Choroid plexus epithelial cell (primary cell): Measurements from ENCODE around the gene C5AR2.

Source experiments
- DNase-seq: peaks from one replicate; pipeline ENCODE4 v3.0.0-alpha.2; 2010; ENCODE audit warnings: low read depth
- H3K4me3 ChIP-seq: 2 replicates; pipeline ENCODE4 v1.5.1; 2011; ENCODE audit warnings: low read depth, mild to moderate bottlenecking, control low read depth, low read length, moderate library complexity
- TF ChIP-seq, protein P1 (sequence below): conservative IDR thresholded peaks from 2 replicates; pipeline ENCODE4 v1.5.1; 2011; ENCODE audit warnings: low read depth, mild to moderate bottlenecking, control low read depth, inconsistent platforms, low read length, moderate library complexity

C5AR2 gene

DNA sequence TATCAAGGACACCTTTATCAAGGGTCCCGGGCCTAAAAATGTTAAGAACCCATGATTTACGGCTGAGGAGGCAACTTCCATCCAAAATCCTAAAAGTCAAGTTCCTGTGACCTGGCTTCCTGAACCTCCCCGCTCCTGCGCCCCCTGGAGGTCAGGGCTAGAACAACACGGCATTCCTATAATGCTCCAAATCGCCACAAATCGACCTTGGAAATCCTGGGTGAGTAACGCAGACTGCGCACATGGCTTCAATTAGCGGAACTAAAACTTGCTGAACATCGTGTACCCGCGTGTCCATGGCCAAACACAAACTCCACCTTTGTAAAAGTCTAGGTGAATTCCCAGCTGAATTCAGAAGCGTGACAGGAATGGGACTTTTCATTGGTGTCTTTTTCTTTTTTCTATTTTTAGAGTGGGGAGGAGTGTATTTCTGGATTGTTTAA lies 26.6 kb upstream of the C5AR2 start:
- no peak overlapping the region for H3K4me3 ChIP-seq

GRCh38 chr19:47306303-47306702 lies 25.7 kb upstream of the C5AR2 start:
- DNase-seq: no peak

More for the DNA sequence above, 26.6 kb upstream of the C5AR2 start:
- TF ChIP-seq, protein P1, sequence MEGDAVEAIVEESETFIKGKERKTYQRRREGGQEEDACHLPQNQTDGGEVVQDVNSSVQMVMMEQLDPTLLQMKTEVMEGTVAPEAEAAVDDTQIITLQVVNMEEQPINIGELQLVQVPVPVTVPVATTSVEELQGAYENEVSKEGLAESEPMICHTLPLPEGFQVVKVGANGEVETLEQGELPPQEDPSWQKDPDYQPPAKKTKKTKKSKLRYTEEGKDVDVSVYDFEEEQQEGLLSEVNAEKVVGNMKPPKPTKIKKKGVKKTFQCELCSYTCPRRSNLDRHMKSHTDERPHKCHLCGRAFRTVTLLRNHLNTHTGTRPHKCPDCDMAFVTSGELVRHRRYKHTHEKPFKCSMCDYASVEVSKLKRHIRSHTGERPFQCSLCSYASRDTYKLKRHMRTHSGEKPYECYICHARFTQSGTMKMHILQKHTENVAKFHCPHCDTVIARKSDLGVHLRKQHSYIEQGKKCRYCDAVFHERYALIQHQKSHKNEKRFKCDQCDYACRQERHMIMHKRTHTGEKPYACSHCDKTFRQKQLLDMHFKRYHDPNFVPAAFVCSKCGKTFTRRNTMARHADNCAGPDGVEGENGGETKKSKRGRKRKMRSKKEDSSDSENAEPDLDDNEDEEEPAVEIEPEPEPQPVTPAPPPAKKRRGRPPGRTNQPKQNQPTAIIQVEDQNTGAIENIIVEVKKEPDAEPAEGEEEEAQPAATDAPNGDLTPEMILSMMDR: peak; percentile 98
- DNase-seq: peak; percentile 92

DNA sequence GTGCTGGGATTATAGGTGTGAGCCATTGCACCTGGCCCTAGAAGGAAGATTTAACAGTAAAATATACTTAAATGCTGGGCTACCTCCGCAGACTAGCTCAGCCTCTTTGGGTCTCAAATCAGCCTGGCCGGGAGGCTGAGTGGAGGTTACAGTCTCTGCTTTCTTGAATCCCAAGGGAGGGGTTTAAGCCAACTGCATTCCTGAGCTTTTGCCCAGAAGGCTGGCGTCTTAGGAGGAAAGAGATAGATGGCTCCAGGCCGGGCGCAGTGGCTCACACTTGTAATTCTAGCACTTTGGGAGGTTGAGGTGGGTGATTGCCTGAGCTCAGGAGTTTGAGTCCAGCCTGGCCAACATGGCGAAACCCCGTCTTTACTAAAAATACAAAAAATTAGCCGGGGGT lies 22.9 kb upstream of the C5AR2 start:
- DNase-seq: no peak
- H3K4me3 ChIP-seq: no peak overlapping the region
- TF ChIP-seq, protein P1: no peak

More at GRCh38 chr19:47306303-47306702, 25.7 kb upstream of the C5AR2 start:
- H3K4me3 ChIP-seq: no peak overlapping the region
- TF ChIP-seq, protein P1: no peak

- H3K4me3 ChIP-seq: no peak within 1 kb of the TSS
- TF ChIP-seq, protein P1: no peak
- no peak for DNase-seq
These were observed 22.4 kb upstream of the C5AR2 start, which contains the start of gene C5AR1 for GRCh38 chr19:47309608-47310007. Gene C5AR1 (plus strand): TSS chr19:47309861. CDS start chr19:47309896, 35 bp downstream.

GRCh38 chr19:47310323-47310722 lies 21.7 kb upstream of the C5AR2 start:
- DNase-seq: no peak
- H3K4me3 ChIP-seq: no peak overlapping the region
- TF ChIP-seq, protein P1: no peak

GRCh38 chr19:47310819-47311218 lies 21.2 kb upstream of the C5AR2 start:
- DNase-seq: peak; percentile 62
- no peak overlapping the region for H3K4me3 ChIP-seq
- TF ChIP-seq, protein P1: no peak

- no peak overlapping the region for H3K4me3 ChIP-seq
These were observed 19.5 kb upstream of the C5AR2 start for GRCh38 chr19:47312366-47313006.

More at GRCh38 chr19:47312366-47313006, 19.5 kb upstream of the C5AR2 start:
- DNase-seq: no peak
- TF ChIP-seq, protein P1: no peak
